ENCODE results near the gene CDHR5.
"Not testable (repeated sequence)": the region's sequence is repeated elsewhere in the genome, so short reads cannot be mapped to it uniquely, and the experiment has no call there.

The CDHR5 gene

GRCh38 chr11:581752-582151 is 43.0 kb downstream of the CDHR5 start:
- CTCF ChIA-PET: no interaction called here
- Mint-ChIP-seq H3K36me3 (peaks cover 32% of the 10 kb centered on the region), H3K27me3 (no peaks in the 10 kb centered on the region), H3K4me1 (peaks cover 41% of the 10 kb centered on the region), H3K27ac (no peak overlapping the region), H3K4me3 (no peak overlapping the region), H3K9me3 (no peaks in the 10 kb centered on the region)
- DNase-seq: no peak

DNA sequence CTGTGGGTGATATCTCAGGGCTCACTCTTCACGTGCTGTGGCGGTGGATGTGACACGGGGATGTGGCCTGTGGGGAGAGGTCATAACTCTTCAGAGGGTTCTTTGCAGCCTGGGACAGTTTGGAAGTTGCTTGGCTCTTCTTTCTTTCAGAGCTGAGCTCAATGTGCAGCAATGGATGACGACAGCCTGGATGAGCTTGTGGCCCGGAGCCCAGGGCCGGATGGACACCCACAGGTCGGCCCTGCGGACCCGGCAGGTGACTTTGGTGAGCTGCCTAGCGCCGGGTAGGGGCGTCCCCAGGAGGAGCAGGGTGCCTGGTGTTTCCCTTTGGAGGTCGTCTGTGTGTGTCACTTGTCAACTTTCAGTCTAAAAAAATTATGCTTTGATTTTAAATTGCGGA is 43.4 kb downstream of the CDHR5 start:
- DNase-seq: no peak
- Mint-ChIP-seq H3K27me3 (no peaks in the 10 kb centered on the region), H3K9me3 (no peaks in the 10 kb centered on the region), H3K27ac (no peak overlapping the region), H3K4me3 (no peak overlapping the region), H3K4me1 (peaks cover 38% of the 10 kb centered on the region), H3K36me3 (peaks cover 30% of the 10 kb centered on the region)
- CTCF ChIA-PET: no interaction called here

DNA sequence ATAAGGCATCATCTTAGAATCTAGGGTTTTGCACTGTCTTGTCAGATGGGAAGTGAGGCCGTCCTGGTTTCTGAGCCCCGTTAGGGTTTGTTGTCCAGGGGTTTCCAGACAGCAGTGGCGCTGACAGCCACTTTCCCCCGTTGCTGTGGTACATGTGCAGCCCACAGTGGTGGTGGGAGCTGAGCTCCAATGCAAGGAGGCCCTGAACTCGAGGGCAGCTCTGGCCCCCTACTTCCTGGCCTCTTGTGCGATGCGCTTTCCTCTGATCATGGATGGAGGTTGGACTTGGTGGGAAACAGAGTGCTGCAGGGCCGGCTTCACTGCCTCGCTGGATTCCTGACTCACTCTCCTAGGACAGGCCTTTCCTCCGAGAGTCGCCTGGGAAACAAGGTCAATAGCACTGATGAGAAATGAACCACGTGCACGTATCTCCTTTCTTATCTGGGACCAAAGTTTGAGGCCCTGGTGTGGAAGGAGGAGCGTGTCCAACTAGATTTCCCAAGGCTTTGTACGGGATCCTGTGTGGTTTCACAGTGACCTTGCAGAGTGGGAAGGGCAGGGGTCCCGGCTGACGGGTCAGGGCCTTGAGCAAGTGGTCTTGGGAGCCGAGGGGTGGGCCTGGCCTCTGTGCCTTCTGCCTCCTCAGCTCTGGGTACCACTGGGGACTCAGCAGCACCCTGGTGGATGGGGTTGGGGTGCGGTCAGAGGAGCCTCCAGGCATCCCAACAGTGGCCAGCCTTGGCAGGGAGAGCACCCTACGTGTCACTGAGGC is 44.7 kb downstream of the CDHR5 start:
- Mint-ChIP-seq H3K36me3 (peaks cover 26% of the 10 kb centered on the region), H3K27ac (no peak overlapping the region), H3K27me3 (peaks cover 2% of the 10 kb centered on the region), H3K9me3 (no peaks in the 10 kb centered on the region), H3K4me3 (no peak overlapping the region), H3K4me1 (peaks cover 35% of the 10 kb centered on the region)
- DNase-seq: no peak
- CTCF ChIA-PET: no interaction called here

- peaks cover 19% of the 10 kb centered on the region for H3K36me3 Mint-ChIP-seq
- H3K4me1 Mint-ChIP-seq: peaks cover 50% of the 10 kb centered on the region
- CTCF ChIA-PET: interaction anchor here (1.0 to 1.5 kb wide), 2 partner anchors 9 to 16 kb away, joined by 3 to 4 read pairs; no protein-coding TSS in a partner anchor
- H3K27me3 Mint-ChIP-seq: peaks cover 12% of the 10 kb centered on the region
- peak overlapping the region; percentile 73 for H3K27ac Mint-ChIP-seq
- peak overlapping the region; percentile 90 for H3K4me3 Mint-ChIP-seq
- H3K9me3 Mint-ChIP-seq: no peaks in the 10 kb centered on the region
- DNase-seq: no peak
Observed at GRCh38 chr11:578276-579035, 46.3 kb downstream of the CDHR5 start.

- Mint-ChIP-seq H3K36me3 (peaks cover 17% of the 10 kb centered on the region), H3K9me3 (no peaks in the 10 kb centered on the region), H3K27ac (peak overlapping the region; percentile 87), H3K4me1 (peaks cover 54% of the 10 kb centered on the region), H3K4me3 (peak overlapping the region; percentile 90), H3K27me3 (peaks cover 12% of the 10 kb centered on the region)
- no peak for DNase-seq
- CTCF ChIA-PET: interaction anchor here (1.5 kb wide), 1 partner anchor 10 kb away, joined by 3 read pairs; no protein-coding TSS in a partner anchor
Observed at GRCh38 chr11:577611-577894, 47.2 kb downstream of the CDHR5 start.

DNA sequence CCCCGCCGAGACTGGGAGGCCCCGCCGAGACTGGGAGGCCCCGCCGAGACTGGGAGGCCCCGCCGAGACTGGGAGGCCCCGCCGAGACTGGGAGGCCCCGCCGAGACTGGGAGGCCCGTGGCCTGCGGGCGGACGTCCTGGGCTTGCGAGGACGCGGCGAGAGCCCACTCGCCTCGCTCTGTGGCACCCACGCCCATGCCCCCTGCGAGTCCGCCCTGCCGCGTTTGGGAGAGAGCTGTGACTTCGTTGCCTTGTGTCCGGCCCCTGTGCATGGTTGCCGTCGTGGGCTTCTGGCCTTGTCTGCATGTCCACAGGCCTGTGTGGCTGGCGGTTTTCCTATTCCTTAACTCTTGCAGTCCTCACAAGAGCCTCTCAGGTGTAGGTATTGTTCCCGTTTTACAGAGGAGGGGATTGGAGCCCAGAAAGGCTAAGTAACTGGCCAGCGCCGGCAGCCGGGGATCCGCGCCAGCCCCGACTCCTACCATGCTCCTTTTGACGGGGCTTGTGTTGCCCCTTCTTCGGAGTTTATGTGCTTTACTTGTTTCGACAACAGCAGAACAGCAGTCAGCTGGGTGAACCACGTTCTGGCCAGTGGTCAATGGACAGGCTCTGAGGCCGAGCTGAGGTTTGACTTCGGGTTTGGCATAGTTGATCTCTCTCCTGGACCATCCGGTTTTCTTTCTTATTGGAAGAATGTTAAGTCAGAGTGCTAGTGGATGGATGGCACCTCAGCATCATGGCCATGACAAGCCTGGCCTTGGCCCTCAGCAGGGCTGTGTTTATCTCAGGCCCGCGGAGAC is 47.7 kb downstream of the CDHR5 start:
- H3K4me3 Mint-ChIP-seq: peak overlapping the region; percentile 90
- peak overlapping the region; percentile 87 for H3K27ac Mint-ChIP-seq
- peak; percentile 39 for DNase-seq
- no peaks in the 10 kb centered on the region for H3K9me3 Mint-ChIP-seq
- H3K36me3 Mint-ChIP-seq: peaks cover 15% of the 10 kb centered on the region
- H3K27me3 Mint-ChIP-seq: peaks cover 12% of the 10 kb centered on the region
- H3K4me1 Mint-ChIP-seq: peaks cover 54% of the 10 kb centered on the region
- CTCF ChIA-PET: no interaction called here

- peaks cover 7% of the 10 kb centered on the region for H3K36me3 Mint-ChIP-seq
- H3K4me1 Mint-ChIP-seq: peaks cover 52% of the 10 kb centered on the region
- H3K4me3 Mint-ChIP-seq: peak within 1 kb of the TSS; percentile 90
- peak within 1 kb of the TSS; percentile 95 for H3K27ac Mint-ChIP-seq
- CTCF ChIA-PET: interaction anchor here (0.9 to 1.6 kb wide), 3 partner anchors 10 to 37 kb away, joined by 3 to 5 read pairs (median 4); no protein-coding TSS in a partner anchor
- peak; percentile 95 for DNase-seq
- no peaks in the 10 kb centered on the region for H3K9me3 Mint-ChIP-seq
- H3K27me3 Mint-ChIP-seq: peaks cover 13% of the 10 kb centered on the region
Observed at GRCh38 chr11:575996-576768, 48.6 kb downstream of the CDHR5 start, which contains the start of gene PHRF1. Gene PHRF1 (plus strand): TSS chr11:576470. CDS start chr11:581513, 5,043 bp downstream.

GRCh38 chr11:575313-575995 is 49.3 kb downstream of the CDHR5 start:
- peak overlapping the region; percentile 70 for H3K27ac Mint-ChIP-seq
- CTCF ChIA-PET: interaction anchor here (0.9 to 1.6 kb wide), 3 partner anchors 9 to 38 kb away, joined by 3 to 5 read pairs (median 4); no protein-coding TSS in a partner anchor
- peaks cover 17% of the 10 kb centered on the region for H3K27me3 Mint-ChIP-seq
- no peaks in the 10 kb centered on the region for H3K9me3 Mint-ChIP-seq
- H3K4me1 Mint-ChIP-seq: peaks cover 50% of the 10 kb centered on the region
- no peak for DNase-seq
- H3K36me3 Mint-ChIP-seq: peaks cover 5% of the 10 kb centered on the region
- H3K4me3 Mint-ChIP-seq: peak overlapping the region; percentile 89

DNA sequence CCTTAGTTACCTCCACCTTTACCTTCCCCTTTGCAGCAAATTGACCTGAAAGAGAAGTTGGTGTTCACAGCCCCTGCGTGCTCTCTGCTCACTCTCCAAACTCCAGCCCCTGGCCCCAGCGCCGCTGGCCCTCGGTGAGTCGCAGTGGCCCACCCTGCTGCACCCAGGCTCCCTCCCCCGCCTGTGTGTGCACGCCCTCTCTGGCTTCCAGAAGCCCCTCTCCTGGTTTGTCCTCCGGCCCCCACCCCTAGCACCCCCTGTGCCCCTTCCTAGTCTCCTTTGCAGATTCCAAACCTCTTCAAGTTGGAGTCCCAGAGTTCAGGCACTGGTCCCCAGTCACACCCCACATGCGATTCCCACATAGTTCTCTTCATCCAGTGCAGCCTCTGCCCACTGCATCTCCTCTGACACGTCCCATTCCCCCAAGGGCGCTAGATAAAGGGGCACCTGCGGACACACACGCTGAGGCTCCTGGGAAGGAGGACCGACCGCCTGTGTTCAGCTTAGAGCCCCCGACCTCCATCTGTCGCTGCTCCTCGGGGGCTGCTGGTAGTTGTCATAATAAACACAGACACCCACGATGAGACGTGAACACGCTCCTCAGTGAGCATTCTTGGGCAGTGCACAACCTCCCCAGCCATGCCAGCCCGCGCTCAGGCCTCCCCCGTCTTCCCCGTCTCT is 50.0 kb downstream of the CDHR5 start:
- Mint-ChIP-seq H3K27me3 (peaks cover 22% of the 10 kb centered on the region), H3K9me3 (no peaks in the 10 kb centered on the region), H3K4me3 (peak overlapping the region; percentile 89), H3K4me1 (peaks cover 49% of the 10 kb centered on the region), H3K36me3 (peaks cover 5% of the 10 kb centered on the region), H3K27ac (peak overlapping the region; percentile 70)
- CTCF ChIA-PET: interaction anchor here (1.1 to 1.6 kb wide), 2 partner anchors 9 to 19 kb away, joined by 4 to 5 read pairs; no protein-coding TSS in a partner anchor
- peak; percentile 50 for DNase-seq

GRCh38 chr11:574031-574570 is 50.7 kb downstream of the CDHR5 start:
- Mint-ChIP-seq H3K4me1 (peaks cover 45% of the 10 kb centered on the region), H3K4me3 (peak overlapping the region; percentile 89), H3K27me3 (peaks cover 26% of the 10 kb centered on the region), H3K27ac (peak overlapping the region; percentile 79)
- H3K36me3 Mint-ChIP-seq, H3K9me3 Mint-ChIP-seq, CTCF ChIA-PET: not testable (repeated sequence)
- DNase-seq: peak; percentile 43

GRCh38 chr11:573146-573759 is 51.5 kb downstream of the CDHR5 start:
- DNase-seq: no peak
- CTCF ChIA-PET: no interaction called here
- Mint-ChIP-seq H3K36me3 (peaks cover 5% of the 10 kb centered on the region), H3K27ac (no peak overlapping the region), H3K9me3 (no peaks in the 10 kb centered on the region), H3K27me3 (peaks cover 28% of the 10 kb centered on the region), H3K4me3 (no peak overlapping the region), H3K4me1 (peaks cover 38% of the 10 kb centered on the region)

DNA sequence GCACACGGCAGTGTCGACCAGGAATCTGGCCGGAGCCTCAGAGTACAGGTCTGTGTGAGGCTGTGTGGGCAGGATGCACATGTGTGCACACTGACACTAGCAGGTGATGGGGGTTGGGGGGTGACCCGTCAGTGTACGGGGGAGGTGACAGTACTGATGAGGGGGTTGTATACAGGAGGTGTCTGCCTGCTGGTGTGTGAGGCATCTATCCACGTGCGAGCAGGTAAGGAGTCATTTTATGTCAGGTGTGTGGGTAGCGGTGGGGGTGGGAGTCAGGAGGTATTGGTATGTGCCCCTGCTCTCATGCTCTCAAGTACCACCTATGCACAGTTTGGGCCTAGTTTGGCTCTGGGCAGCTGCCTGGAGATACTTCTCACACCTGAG is 53.0 kb downstream of the CDHR5 start:
- H3K27ac Mint-ChIP-seq: no peak overlapping the region
- CTCF ChIA-PET: no interaction called here
- peaks cover 35% of the 10 kb centered on the region for H3K4me1 Mint-ChIP-seq
- H3K9me3 Mint-ChIP-seq: no peaks in the 10 kb centered on the region
- peaks cover 28% of the 10 kb centered on the region for H3K27me3 Mint-ChIP-seq
- peaks cover 4% of the 10 kb centered on the region for H3K36me3 Mint-ChIP-seq
- no peak for DNase-seq
- no peak overlapping the region for H3K4me3 Mint-ChIP-seq
